CD4-positive, alpha-beta T cell treated with Interleukin-4 for 1 hour (primary cell): ENCODE results near the gene CFAP97D2.
A peak's percentile ranks its signal among the peaks of the same experiment; 100 is the strongest.
"Not testable (repeated sequence)": the region's sequence is repeated elsewhere in the genome, so short reads cannot be mapped to it uniquely, and the experiment has no call there.

Experiments used
- DNase-seq, 2 donors: peaks; one replicate each; pipeline ENCODE4 v3.0.0-alpha.2; 2020 to 2022

The CFAP97D2 gene

DNA sequence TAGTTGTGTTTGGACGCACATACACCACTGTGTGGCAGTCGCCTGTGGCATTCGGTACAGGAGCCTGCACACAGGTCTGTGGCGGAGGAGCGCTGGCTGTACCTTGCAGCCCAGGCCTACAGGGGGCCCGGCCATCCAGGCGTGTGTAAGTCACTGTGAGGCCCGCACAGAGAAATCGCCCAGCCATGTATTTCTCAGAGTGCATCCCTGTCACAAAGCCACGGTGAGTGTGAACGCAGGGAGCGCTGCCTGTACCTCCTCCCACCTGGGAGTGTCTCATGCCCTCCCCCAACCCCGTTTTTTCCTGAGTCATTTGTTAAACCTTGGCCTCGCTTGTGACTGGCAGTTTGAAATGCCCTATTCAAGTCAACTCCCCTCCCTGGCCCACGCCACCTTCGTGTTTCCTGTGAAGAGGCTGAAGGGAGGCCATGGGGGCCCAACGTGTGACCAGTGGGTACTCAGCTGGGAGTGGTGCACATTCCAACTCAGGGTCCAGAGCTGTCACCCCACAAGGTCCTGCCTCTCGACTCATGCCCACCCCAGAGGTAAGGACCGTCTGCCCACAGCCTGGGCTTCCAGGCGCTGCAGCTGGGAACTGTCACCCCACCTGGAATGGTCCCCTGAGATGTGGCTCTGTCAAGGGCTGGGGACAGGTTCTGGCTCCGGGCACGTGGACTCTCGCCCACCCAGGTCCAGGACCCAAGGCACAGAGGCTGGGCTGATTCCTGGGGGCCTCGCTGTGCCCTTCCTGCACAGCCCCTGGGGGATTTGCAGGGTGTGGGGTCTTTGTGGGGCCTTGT, 35.1 kb upstream of the CFAP97D2 start:
- DNase-seq, result peak; percentile 55 to 66

GRCh38 chr13:114144606-114145244, 34.3 kb upstream of the CFAP97D2 start:
- no peak for DNase-seq

- DNase-seq, result no peak
Observed at GRCh38 chr13:114145256-114145655, 33.8 kb upstream of the CFAP97D2 start.

DNA sequence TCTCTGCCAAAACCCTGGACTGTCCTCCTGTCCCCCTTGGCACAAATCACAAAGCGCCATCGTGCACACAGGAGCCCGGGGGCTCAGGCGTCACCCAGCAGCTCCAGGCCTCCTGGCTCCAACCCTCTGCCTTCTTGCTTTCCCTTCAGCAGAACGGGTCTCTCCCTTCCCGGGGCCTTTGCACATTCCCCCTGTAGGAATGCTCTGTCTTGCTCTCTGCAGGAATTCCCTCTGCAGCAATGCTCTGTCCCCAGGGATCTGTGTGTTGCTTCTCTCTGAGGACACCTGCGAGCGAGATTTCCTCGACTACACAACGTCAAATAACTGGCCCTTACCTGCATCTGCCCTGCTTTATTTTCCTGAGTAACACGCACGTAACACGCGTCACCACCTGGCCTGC, 33.3 kb upstream of the CFAP97D2 start:
- DNase-seq, result no peak

GRCh38 chr13:114146173-114146572, 32.9 kb upstream of the CFAP97D2 start:
- DNase-seq, result no peak

DNA sequence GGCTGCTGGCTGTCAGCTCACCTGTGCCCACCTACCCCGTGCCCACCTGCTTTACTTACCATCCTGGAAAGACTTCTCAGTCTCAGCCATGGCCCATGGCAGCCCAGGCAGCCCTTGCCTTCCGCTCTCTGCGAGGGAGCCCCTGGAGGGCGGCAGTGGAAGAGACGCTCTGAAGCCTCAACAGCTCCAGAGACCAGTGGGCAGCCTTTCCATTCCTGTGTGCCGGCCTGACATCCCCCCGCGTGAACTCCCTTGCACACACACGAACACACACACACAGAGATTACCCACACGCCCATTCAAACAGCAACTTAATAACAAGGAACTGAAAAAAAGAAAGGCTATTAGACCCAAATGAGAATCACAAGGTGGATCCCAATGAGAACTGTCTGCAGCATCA, 32.4 kb upstream of the CFAP97D2 start:
- DNase-seq, result no peak

GRCh38 chr13:114147803-114148520, 31.1 kb upstream of the CFAP97D2 start:
- no peak for DNase-seq

DNA sequence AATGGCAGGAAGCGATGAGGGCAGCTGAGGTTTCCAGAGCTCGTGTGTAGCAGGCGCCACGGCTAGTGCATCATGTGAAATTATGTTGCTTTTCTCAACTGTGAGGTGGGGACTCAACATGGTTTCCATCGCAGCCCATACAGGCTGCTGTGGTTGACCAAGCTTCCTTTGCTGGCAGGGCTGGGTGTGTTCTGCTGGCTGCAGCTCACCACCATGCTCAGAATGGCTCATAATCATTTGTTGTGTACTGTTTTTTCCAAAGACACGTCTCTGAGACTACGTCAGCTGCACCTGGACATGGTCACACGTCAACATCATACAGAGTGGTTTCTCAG, 30.6 kb upstream of the CFAP97D2 start:
- DNase-seq, result peak; percentile 93 to 94

DNA sequence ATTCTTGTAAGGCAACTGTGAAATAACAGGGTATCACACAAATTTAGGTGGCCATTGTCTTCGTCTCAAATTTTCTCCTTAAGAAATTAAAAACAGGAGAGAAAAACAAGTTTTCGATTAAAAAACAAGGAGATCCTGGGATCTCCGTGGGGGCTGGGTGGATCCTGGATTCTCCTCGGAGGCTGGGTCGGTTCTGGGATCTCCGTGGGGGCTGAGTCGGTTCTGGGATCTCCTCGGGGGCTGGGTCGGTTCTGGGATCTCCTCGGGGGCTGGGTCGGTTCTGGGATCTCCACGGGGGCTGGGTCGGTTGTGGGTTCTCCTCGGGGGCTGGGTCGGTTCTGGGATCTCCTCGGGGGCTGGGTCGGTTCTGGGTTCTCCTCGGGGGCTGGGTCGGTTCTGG, 30.2 kb upstream of the CFAP97D2 start:
- DNase-seq, result not testable (repeated sequence)

- DNase-seq, result no peak
Observed at GRCh38 chr13:114149774-114150740, 29.0 kb upstream of the CFAP97D2 start.

DNA sequence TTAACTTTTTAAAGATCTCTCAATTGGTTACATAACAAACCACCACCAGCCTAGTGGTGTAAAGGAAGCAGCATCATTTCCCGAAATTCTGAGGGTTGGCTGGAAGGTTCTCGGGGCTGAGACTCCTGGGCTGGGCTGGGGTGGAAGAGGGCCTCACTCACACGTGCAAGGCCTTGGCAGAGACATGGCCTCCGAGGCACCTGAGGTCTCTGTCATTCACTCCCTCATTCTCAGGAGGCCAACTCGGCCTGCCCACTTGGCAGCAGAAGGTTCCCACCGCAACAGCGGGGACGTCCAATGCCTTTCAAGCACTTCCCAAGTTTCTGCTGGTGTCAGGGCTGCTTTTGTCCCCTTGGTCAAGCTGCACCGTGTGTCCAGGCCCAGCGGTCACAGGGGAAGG, 28.0 kb upstream of the CFAP97D2 start:
- peak; percentile 40 to 64 for DNase-seq

- peak; percentile 47 to 56 for DNase-seq
Observed at GRCh38 chr13:114151565-114152284, 27.3 kb upstream of the CFAP97D2 start.

- DNase-seq, result no peak
Observed at GRCh38 chr13:114152285-114152645, 26.8 kb upstream of the CFAP97D2 start.

- DNase-seq, result no peak
Observed at GRCh38 chr13:114152831-114153371, 26.2 kb upstream of the CFAP97D2 start.

- no peak for DNase-seq
Observed at GRCh38 chr13:114153485-114154080, 25.5 kb upstream of the CFAP97D2 start.

DNA sequence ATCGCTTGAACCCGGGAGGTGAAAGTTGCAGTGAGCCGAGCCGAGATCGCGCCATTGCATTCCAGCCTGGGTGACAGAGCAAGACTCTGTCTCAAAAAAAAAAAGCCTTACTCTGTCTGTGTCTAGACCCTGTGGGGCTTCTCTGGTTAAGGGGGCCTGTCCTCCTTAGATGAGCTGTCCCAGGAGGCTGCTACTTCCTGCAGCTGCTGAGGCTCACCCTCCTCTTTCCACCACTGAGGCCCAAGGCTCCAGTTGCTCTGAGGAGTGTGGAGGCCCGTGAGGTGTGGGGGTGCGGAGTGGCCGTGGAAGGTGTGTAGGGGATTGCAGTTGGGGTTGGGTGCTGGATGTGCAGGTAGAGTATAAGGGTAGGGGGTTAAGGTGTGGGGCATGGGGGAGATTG, 24.6 kb upstream of the CFAP97D2 start:
- DNase-seq, result no peak

DNA sequence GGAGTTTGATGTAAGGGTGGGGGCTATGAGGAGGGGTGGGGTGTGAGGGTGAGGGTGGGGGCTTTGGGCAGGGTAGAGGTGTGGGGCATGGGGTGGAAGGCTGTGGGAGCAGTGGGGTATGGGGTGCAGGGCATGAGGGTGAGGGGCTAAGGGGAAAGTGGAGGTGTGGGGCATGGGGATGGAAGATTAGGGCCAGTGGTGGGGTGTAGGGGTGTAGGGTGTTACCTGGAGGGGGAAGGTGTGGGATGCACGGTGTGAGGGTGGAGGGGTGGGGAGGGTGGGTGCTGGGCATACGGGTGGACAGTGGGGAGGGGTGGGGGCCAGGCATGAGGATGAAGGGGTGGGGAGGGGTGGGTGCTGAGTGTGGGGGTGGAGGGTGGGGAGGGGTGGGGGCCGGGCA, 23.7 kb upstream of the CFAP97D2 start:
- DNase-seq, result no peak

DNA sequence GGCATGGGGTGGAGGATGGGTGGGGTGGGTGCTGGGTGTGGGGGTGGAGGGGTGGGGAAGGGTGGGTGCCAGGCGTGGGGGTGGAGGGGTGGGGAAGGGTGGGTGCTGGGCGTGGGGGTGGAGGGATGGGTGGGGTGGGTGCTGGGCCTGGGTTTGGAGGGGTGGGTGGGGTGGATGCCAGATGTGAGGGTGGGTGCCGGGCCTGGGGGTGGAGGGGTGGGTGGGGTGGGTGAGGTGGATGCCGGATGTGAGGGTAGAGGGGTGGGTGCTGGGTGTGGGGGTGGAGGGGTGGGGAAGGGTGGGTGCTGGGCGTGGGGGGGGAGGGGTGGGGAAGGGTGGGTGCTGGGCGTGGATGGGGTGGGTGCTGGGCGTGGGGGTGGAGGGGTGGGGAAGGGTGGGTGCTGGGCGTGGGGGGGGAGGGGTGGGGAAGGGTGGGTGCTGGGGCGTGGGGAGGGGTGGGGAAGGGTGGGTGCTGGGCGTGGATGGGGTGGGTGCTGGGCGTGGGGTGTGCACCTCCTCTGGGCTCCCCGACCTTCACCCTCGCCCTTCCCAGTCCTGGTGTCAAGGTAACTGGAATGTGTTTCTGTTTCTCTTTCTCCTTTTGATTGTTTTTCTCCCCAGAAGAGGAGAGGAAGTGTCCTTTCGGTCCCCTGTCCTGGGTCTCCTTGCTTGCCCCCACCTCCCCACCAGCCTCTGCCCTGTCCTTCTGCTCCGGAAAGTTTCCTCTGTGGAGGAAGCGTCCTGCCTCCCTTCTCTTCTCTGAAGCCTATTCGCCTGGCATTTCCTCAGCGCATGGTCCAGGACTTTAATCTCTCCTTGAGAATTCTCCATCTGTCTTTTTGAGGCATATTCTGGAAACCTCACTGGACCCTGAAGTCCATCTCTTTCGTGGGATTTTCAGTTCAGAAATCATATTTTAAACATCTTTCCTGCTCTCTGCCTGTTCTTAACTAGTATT, 22.9 kb upstream of the CFAP97D2 start:
- peak in 1 of 2 donors; percentile 53 for DNase-seq

DNA sequence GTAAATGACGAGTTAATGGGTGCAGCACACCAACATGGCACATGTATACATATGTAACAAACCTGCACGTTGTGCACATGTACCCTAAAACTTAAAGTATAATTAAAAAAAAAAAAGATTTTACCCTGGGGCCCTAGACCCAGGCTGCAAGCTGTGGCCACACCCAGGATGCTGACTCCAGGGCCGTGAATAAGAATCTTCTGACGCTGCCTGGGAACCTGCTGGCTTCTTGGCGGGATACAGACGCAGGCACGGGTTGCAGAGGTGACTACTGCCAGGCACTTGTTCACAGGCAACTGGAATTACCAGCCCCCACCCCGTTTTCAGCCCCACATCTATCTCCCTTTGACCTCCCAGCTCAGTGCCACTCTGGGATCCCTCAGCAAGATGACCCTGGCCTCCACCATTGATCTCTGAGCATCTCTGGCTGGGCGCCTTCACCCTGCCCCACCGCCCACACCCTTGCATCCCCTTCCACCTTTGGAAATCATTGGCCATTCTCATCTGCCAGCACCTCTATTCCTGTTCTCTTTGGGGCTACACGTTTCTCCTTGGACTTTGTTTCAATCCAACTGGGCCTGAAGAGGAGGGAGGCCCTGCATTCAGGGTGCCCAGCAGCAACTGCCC, 21.1 kb upstream of the CFAP97D2 start:
- DNase-seq, result no peak
